HEK293 (cell line): Measurements from ENCODE around the gene EGFR.
A peak's percentile ranks its signal among the peaks of the same experiment; 100 is the strongest.

Experiments
- GLIS1 ChIP-seq: fragments of 450-650 bp; formaldehyde crosslinking; IDR thresholded peaks from 2 replicates; pipeline ENCODE4 v1.5.1; 2016; ENCODE audit warnings: missing biosample characterization, missing genetic modification characterization
- INSM2 ChIP-seq: fragments of 450-650 bp; formaldehyde crosslinking; IDR thresholded peaks from 2 replicates; pipeline ENCODE4 v1.5.1; 2016; ENCODE audit warnings: missing biosample characterization, missing genetic modification characterization
- SP2 ChIP-seq: fragments of 450-650 bp; formaldehyde crosslinking; IDR thresholded peaks from 2 replicates; pipeline ENCODE4 v1.5.1; 2016; ENCODE audit warnings: missing biosample characterization, missing genetic modification characterization
- ZBTB1 ChIP-seq: fragments of 450-650 bp; formaldehyde crosslinking; IDR thresholded peaks from 2 replicates; pipeline ENCODE4 v1.5.1; 2016; ENCODE audit warnings: missing biosample characterization, missing genetic modification characterization
- ZBTB17 ChIP-seq: fragments of 450-650 bp; formaldehyde crosslinking; IDR thresholded peaks from 2 replicates; pipeline ENCODE4 v1.5.1; 2016; ENCODE audit warnings: missing biosample characterization, missing genetic modification characterization
- ZBTB6 ChIP-seq: fragments of 450-650 bp; formaldehyde crosslinking; IDR thresholded peaks from 2 replicates; pipeline ENCODE4 v1.5.1; 2017; ENCODE audit warnings: missing biosample characterization, missing genetic modification characterization
- ZBTB8A ChIP-seq: fragments of 450-650 bp; formaldehyde crosslinking; IDR thresholded peaks from 2 replicates; pipeline ENCODE4 v1.5.1; 2016; ENCODE audit warnings: missing biosample characterization, missing genetic modification characterization
- ZEB2 ChIP-seq: fragments of 450-650 bp; formaldehyde crosslinking; IDR thresholded peaks from 2 replicates; pipeline ENCODE4 v1.5.1; 2016; ENCODE audit warnings: missing biosample characterization, missing genetic modification characterization
- ZFHX2 ChIP-seq: fragments of 450-650 bp; formaldehyde crosslinking; conservative IDR thresholded peaks from 2 replicates; pipeline ENCODE4 v1.5.1; 2016; ENCODE audit warnings: missing biosample characterization, missing genetic modification characterization
- ZFP3 ChIP-seq: fragments of 450-650 bp; formaldehyde crosslinking; IDR thresholded peaks from 2 replicates; pipeline ENCODE4 v1.5.1; 2016; ENCODE audit warnings: low read depth, missing biosample characterization, missing genetic modification characterization
- ZFP69B ChIP-seq: fragments of 450-650 bp; formaldehyde crosslinking; IDR thresholded peaks from 2 replicates; pipeline ENCODE4 v1.5.1; 2016; ENCODE audit warnings: missing biosample characterization, missing genetic modification characterization
- ZNF2 ChIP-seq: fragments of 450-650 bp; formaldehyde crosslinking; IDR thresholded peaks from 2 replicates; pipeline ENCODE4 v1.5.1; 2016; ENCODE audit warnings: missing biosample characterization, missing genetic modification characterization
- ZNF211 ChIP-seq: fragments of 450-650 bp; formaldehyde crosslinking; IDR thresholded peaks from 2 replicates; pipeline ENCODE4 v1.5.1; 2016; ENCODE audit warnings: low read depth, missing biosample characterization, missing genetic modification characterization
- ZNF292 ChIP-seq: fragments of 450-650 bp; formaldehyde crosslinking; IDR thresholded peaks from 2 replicates; pipeline ENCODE4 v1.5.1; 2016; ENCODE audit warnings: low read depth, missing biosample characterization, missing genetic modification characterization, borderline replicate concordance
- ZNF341 ChIP-seq: fragments of 450-650 bp; formaldehyde crosslinking; IDR thresholded peaks from 2 replicates; pipeline ENCODE4; 2016; ENCODE audit warnings: low read depth, missing biosample characterization, missing genetic modification characterization
- ZNF366 ChIP-seq: fragments of 450-650 bp; formaldehyde crosslinking; conservative IDR thresholded peaks from 2 replicates; pipeline ENCODE4 v1.5.1; 2016; ENCODE audit warnings: missing biosample characterization, missing genetic modification characterization
- ZNF416 ChIP-seq: fragments of 450-650 bp; formaldehyde crosslinking; IDR thresholded peaks from 2 replicates; pipeline ENCODE4 v1.5.1; 2016; ENCODE audit warnings: missing biosample characterization, missing genetic modification characterization
- ZNF501 ChIP-seq: fragments of 450-650 bp; formaldehyde crosslinking; IDR thresholded peaks from 2 replicates; pipeline ENCODE4 v1.5.1; 2016; ENCODE audit warnings: missing biosample characterization, missing genetic modification characterization
- ZNF510 ChIP-seq: fragments of 450-650 bp; formaldehyde crosslinking; IDR thresholded peaks from 2 replicates; pipeline ENCODE4 v1.5.1; 2018; ENCODE audit warnings: mild to moderate bottlenecking, missing genetic modification characterization, missing biosample characterization; ENCODE audit not compliant: insufficient replicate concordance
- ZNF596 ChIP-seq: fragments of 450-650 bp; IDR thresholded peaks from 2 replicates; pipeline ENCODE4 v1.5.0; 2018; ENCODE audit warnings: missing biosample characterization, mild to moderate bottlenecking, missing genetic modification characterization, moderate library complexity
- ZNF600 ChIP-seq: fragments of 450-650 bp; formaldehyde crosslinking; IDR thresholded peaks from 2 replicates; pipeline ENCODE4 v1.5.1; 2016; ENCODE audit warnings: missing biosample characterization, missing genetic modification characterization
- ZNF624 ChIP-seq: fragments of 450-650 bp; formaldehyde crosslinking; IDR thresholded peaks from 2 replicates; pipeline ENCODE4 v1.5.1; 2017; ENCODE audit warnings: missing biosample characterization, missing genetic modification characterization
- ZNF660 ChIP-seq: fragments of 450-650 bp; IDR thresholded peaks from 2 replicates; pipeline ENCODE4 v1.5.1; 2018; ENCODE audit warnings: missing biosample characterization, mild to moderate bottlenecking, missing genetic modification characterization
- ZNF692 ChIP-seq: fragments of 450-650 bp; formaldehyde crosslinking; IDR thresholded peaks from 2 replicates; pipeline ENCODE4 v1.5.1; 2016; ENCODE audit warnings: missing biosample characterization, missing genetic modification characterization
- ZNF830 ChIP-seq: fragments of 450-650 bp; IDR thresholded peaks from 2 replicates; pipeline ENCODE4 v1.5.0; 2018; ENCODE audit warnings: missing biosample characterization, missing genetic modification characterization, low read depth, mild to moderate bottlenecking, moderate library complexity
- ZSCAN23 ChIP-seq: fragments of 450-650 bp; formaldehyde crosslinking; IDR thresholded peaks from 2 replicates; pipeline ENCODE4 v1.5.1; 2016; ENCODE audit warnings: missing biosample characterization, missing genetic modification characterization
- ZSCAN30 ChIP-seq: fragments of 450-650 bp; IDR thresholded peaks from 2 replicates; pipeline ENCODE4 v1.5.1; 2018; ENCODE audit warnings: missing biosample characterization, mild to moderate bottlenecking, missing genetic modification characterization, moderate library complexity
- TF ChIP-seq, protein P1 (sequence below): fragments of 450-650 bp; formaldehyde crosslinking; conservative IDR thresholded peaks from 2 replicates; pipeline ENCODE4 v1.5.1; 2016; ENCODE audit warnings: low read depth, missing biosample characterization, missing genetic modification characterization
- TF ChIP-seq, protein P2 (sequence below): fragments of 450-650 bp; formaldehyde crosslinking; IDR thresholded peaks from 2 replicates; pipeline ENCODE4 v1.5.1; 2016; ENCODE audit warnings: missing biosample characterization, missing genetic modification characterization

The EGFR gene

GRCh38 chr7:55254596-55255495 is 236.0 kb downstream of the EGFR start (continued):
- peak; percentile 54 for TF ChIP-seq GLIS1 (tag by site-specific recombination)
- peak; percentile 67 for TF ChIP-seq ZNF600
- TF ChIP-seq, protein P1, sequence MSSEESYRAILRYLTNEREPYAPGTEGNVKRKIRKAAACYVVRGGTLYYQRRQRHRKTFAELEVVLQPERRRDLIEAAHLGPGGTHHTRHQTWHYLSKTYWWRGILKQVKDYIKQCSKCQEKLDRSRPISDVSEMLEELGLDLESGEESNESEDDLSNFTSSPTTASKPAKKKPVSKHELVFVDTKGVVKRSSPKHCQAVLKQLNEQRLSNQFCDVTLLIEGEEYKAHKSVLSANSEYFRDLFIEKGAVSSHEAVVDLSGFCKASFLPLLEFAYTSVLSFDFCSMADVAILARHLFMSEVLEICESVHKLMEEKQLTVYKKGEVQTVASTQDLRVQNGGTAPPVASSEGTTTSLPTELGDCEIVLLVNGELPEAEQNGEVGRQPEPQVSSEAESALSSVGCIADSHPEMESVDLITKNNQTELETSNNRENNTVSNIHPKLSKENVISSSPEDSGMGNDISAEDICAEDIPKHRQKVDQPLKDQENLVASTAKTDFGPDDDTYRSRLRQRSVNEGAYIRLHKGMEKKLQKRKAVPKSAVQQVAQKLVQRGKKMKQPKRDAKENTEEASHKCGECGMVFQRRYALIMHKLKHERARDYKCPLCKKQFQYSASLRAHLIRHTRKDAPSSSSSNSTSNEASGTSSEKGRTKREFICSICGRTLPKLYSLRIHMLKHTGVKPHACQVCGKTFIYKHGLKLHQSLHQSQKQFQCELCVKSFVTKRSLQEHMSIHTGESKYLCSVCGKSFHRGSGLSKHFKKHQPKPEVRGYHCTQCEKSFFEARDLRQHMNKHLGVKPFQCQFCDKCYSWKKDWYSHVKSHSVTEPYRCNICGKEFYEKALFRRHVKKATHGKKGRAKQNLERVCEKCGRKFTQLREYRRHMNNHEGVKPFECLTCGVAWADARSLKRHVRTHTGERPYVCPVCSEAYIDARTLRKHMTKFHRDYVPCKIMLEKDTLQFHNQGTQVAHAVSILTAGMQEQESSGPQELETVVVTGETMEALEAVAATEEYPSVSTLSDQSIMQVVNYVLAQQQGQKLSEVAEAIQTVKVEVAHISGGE = 0 out of 2 replicates have a peak, but pooled peaks have one; percentile 13
- peak; percentile 45; the same call in 1 of the 2 replicates for TF ChIP-seq ZNF501 (tag by site-specific recombination)
- peak; percentile 15; the same call in 1 of the 2 replicates for TF ChIP-seq SP2 (tag by site-specific recombination)
- TF ChIP-seq ZBTB1 (tag by site-specific recombination) = no peak
- TF ChIP-seq ZNF211 (tag by site-specific recombination) = no peak
- 0 out of 2 replicates have a peak, but pooled peaks have one; percentile 53 for TF ChIP-seq ZNF2 (tag by site-specific recombination)
- TF ChIP-seq ZNF416 (tag by site-specific recombination) = no peak
- TF ChIP-seq ZBTB8A = no peak; the same call in 1 of the 2 replicates
- TF ChIP-seq ZNF366 (tag by site-specific recombination) = 0 out of 2 replicates have a peak, but pooled peaks have one; percentile 21
- TF ChIP-seq ZNF510 = no peak
- TF ChIP-seq ZNF692 (tag by site-specific recombination) = peak; percentile 43; the same call in 1 of the 2 replicates
- TF ChIP-seq ZNF624 (tag by site-specific recombination) = no peak
- TF ChIP-seq ZBTB17 (tag by site-specific recombination) = peak; percentile 51; the same call in 1 of the 2 replicates
- TF ChIP-seq INSM2 (tag by site-specific recombination) = no peak
- no peak for TF ChIP-seq ZNF292 (tag by site-specific recombination)
- TF ChIP-seq, protein P2, sequence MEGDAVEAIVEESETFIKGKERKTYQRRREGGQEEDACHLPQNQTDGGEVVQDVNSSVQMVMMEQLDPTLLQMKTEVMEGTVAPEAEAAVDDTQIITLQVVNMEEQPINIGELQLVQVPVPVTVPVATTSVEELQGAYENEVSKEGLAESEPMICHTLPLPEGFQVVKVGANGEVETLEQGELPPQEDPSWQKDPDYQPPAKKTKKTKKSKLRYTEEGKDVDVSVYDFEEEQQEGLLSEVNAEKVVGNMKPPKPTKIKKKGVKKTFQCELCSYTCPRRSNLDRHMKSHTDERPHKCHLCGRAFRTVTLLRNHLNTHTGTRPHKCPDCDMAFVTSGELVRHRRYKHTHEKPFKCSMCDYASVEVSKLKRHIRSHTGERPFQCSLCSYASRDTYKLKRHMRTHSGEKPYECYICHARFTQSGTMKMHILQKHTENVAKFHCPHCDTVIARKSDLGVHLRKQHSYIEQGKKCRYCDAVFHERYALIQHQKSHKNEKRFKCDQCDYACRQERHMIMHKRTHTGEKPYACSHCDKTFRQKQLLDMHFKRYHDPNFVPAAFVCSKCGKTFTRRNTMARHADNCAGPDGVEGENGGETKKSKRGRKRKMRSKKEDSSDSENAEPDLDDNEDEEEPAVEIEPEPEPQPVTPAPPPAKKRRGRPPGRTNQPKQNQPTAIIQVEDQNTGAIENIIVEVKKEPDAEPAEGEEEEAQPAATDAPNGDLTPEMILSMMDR = peak; percentile 81
- TF ChIP-seq ZNF830 = no peak
- TF ChIP-seq ZNF596 (tag by site-specific recombination) = no peak
- peak; percentile 96 for TF ChIP-seq ZNF341 (tag by site-specific recombination)
- peak; percentile 73; the same call in 1 of the 2 replicates for TF ChIP-seq ZSCAN30 (tag by site-specific recombination)
- TF ChIP-seq ZEB2 (tag by site-specific recombination) = peak; percentile 85
- 0 out of 2 replicates have a peak, but pooled peaks have one; percentile 58 for TF ChIP-seq ZNF660 (tag by site-specific recombination)
- 0 out of 2 replicates have a peak, but pooled peaks have one; percentile 18 for TF ChIP-seq ZBTB6
- 0 out of 2 replicates have a peak, but pooled peaks have one; percentile 35 for TF ChIP-seq ZFP69B (tag by site-specific recombination)
- TF ChIP-seq ZFP3 (tag by site-specific recombination) = no peak
- TF ChIP-seq ZFHX2 (tag by site-specific recombination) = peak; percentile 32; the same call in 1 of the 2 replicates
- no peak for TF ChIP-seq ZSCAN23 (tag by site-specific recombination)
